A673 (cell line): ENCODE data around the gene SMOC2. TPM values are rescaled to one million over a fixed set of nuclear protein-coding genes. Genes with fewer than 3 reads are reported as not detected.

Experiments
- BruUV-seq: library from RNA; stranded (reverse); fragments of 400-500 nt; replicated peaks from 2 replicates; lab custom pipeline; 2021; lab: Mats Ljungman, UMichigan
- CTCF ChIA-PET: fragments of 300-600 bp; sonication (Branson Sonifier 250); formaldehyde crosslinking; loops from one replicate; lab custom pipeline; 2022; ENCODE audit warnings: antibody characterized with exemption; lab: Charles Lee
- POLR2A ChIA-PET: fragments of 300-600 bp; sonication (Branson Sonifier 250); formaldehyde crosslinking; loops from one replicate; lab custom pipeline; 2022; ENCODE audit warnings: antibody characterized with exemption; ENCODE audit not compliant: low non-redundant PET; lab: Charles Lee
- DNase-seq: peaks from one replicate; pipeline ENCODE4 v3.0.0-alpha.2; 2015; ENCODE audit warnings: low spot score
- H3K27ac ChIP-seq: fragments of 200-600 bp; sonication (generic); 2 replicates; pipeline ENCODE4 v1.5.1; 2016; ENCODE audit warnings: mixed run types, low read depth, mild to moderate bottlenecking, mixed read lengths, antibody characterized with exemption, low read length; ENCODE audit not compliant: poor library complexity, severe bottlenecking
- H3K27me3 ChIP-seq: fragments of 200-600 bp; sonication (generic); replicated peaks from 2 replicates; pipeline ENCODE4 v1.6.1; 2017; ENCODE audit warnings: mixed run types, low read depth, mild to moderate bottlenecking, mixed read lengths, antibody characterized with exemption, low read length; ENCODE audit not compliant: insufficient read depth, poor library complexity
- H3K36me3 ChIP-seq: fragments of 200-600 bp; sonication (generic); 2 replicates; pipeline ENCODE4 v1.6.1; 2016; ENCODE audit warnings: mixed run types, mild to moderate bottlenecking, mixed read lengths, antibody characterized with exemption, low read length; ENCODE audit not compliant: insufficient read depth, poor library complexity, severe bottlenecking
- H3K4me1 ChIP-seq: fragments of 200-600 bp; sonication (generic); 2 replicates; pipeline ENCODE4 v1.6.1; 2017; ENCODE audit warnings: mixed run types, mild to moderate bottlenecking, mixed read lengths, antibody characterized with exemption, low read length; ENCODE audit not compliant: insufficient read depth, poor library complexity, severe bottlenecking
- H3K4me3 ChIP-seq: fragments of 200-600 bp; sonication (generic); 2 replicates; pipeline ENCODE4 v1.5.1; 2016; ENCODE audit warnings: low read depth, mixed run types, mild to moderate bottlenecking, mixed read lengths, low read length; ENCODE audit not compliant: poor library complexity, severe bottlenecking
- H3K9me3 ChIP-seq: fragments of 200-600 bp; sonication (generic); 2 replicates; pipeline ENCODE4 v1.6.1; 2016; ENCODE audit warnings: mixed run types, low read depth, mild to moderate bottlenecking, mixed read lengths, antibody characterized with exemption, low read length; ENCODE audit not compliant: poor library complexity, severe bottlenecking
- CTCF ChIP-seq: fragments of 300-800, 200-600 bp; sonication (generic); conservative IDR thresholded peaks from 2 replicates; pipeline ENCODE4 v1.5.1; 2017; ENCODE audit warnings: low read depth, mild to moderate bottlenecking, antibody characterized with exemption, low read length, moderate library complexity, mixed read lengths
- EZH2 ChIP-seq: fragments of 200-600 bp; sonication (generic); IDR thresholded peaks from 2 replicates; pipeline ENCODE4 v1.6.1; 2017; ENCODE audit warnings: borderline replicate concordance, low read depth, mild to moderate bottlenecking, mixed read lengths, antibody characterized with exemption, low read length; ENCODE audit not compliant: poor library complexity, severe bottlenecking
- intact Hi-C: fragments of 100-400 bp; cut with micrococcal nuclease; formaldehyde crosslinking; loops from one replicate; pipeline ENCODE4 v1.10.0; 2022; ENCODE audit not compliant: unreplicated experiment
- total RNA-seq: library from RNA; stranded (reverse); gene quantifications from 2 replicates; pipeline ENCODE4 v1.2.3, GENCODE V29; 2021

The SMOC2 gene
- total RNA-seq, 1 experiment from 2014 or later = 1.8 TPM

- ChIA-PET POLR2A (no interaction called here), CTCF (no interaction called here)
- Histone ChIP-seq H3K9me3 (no peaks in the 10 kb centered on the region), H3K27me3 (no peaks in the 10 kb centered on the region), H3K4me1 (no peaks in the 10 kb centered on the region), H3K27ac (no peak overlapping the region), H3K36me3 (no peaks in the 10 kb centered on the region), H3K4me3 (no peak overlapping the region)
- intact Hi-C loops = no loop called here
- no peak for DNase-seq
- no peak for TF ChIP-seq EZH2
- TF ChIP-seq CTCF = no peak
- BruUV-seq = no TSS peak
Observed at GRCh38 chr6:168525926-168526630, 85.1 kb downstream of the SMOC2 start.

GRCh38 chr6:168526841-168527281 lies 85.9 kb downstream of the SMOC2 start:
- intact Hi-C loops = no loop called here
- no peak for TF ChIP-seq CTCF
- TF ChIP-seq EZH2 = no peak
- no TSS peak for BruUV-seq

GRCh38 chr6:168527451-168528210 lies 86.6 kb downstream of the SMOC2 start:
- TF ChIP-seq CTCF = no peak
- Histone ChIP-seq H3K9me3 (no peaks in the 10 kb centered on the region), H3K4me3 (no peak overlapping the region), H3K4me1 (no peaks in the 10 kb centered on the region), H3K27me3 (no peaks in the 10 kb centered on the region), H3K27ac (no peak overlapping the region), H3K36me3 (no peaks in the 10 kb centered on the region)
- POLR2A ChIA-PET = no interaction called here
- intact Hi-C loops = no loop called here
- DNase-seq = no peak
- BruUV-seq = no TSS peak
- CTCF ChIA-PET = no interaction called here

More at GRCh38 chr6:168526841-168527281, 85.9 kb downstream of the SMOC2 start:
- Histone ChIP-seq H3K36me3 (no peaks in the 10 kb centered on the region), H3K9me3 (no peaks in the 10 kb centered on the region), H3K27ac (no peak overlapping the region), H3K4me1 (no peaks in the 10 kb centered on the region), H3K27me3 (no peaks in the 10 kb centered on the region), H3K4me3 (no peak overlapping the region)
- ChIA-PET CTCF (no interaction called here), POLR2A (no interaction called here)
- no peak for DNase-seq
